Activated naive CD4-positive, alpha-beta T cell treated with anti-CD3 and anti-CD28 coated beads, Interleukin-2, amount 50 U/mL, for 24 hours (primary cell): ENCODE results near the gene KLRF2.

ENCODE experiments used
- H3K27ac Mint-ChIP-seq: one replicate; pipeline ENCODE4 v1.8.0; 2021; ENCODE audit warnings: mild to moderate bottlenecking, mixed read lengths
- H3K27me3 Mint-ChIP-seq: one replicate; pipeline ENCODE4 v1.8.0; 2021; ENCODE audit warnings: mixed read lengths
- H3K36me3 Mint-ChIP-seq: one replicate; pipeline ENCODE4 v1.8.0; 2021; ENCODE audit warnings: mixed read lengths
- H3K4me1 Mint-ChIP-seq: one replicate; pipeline ENCODE4 v1.8.0; 2021; ENCODE audit warnings: mixed read lengths
- H3K4me3 Mint-ChIP-seq: one replicate; pipeline ENCODE4 v1.8.0; 2021; ENCODE audit warnings: mild to moderate bottlenecking, mixed read lengths
- H3K9me3 Mint-ChIP-seq: one replicate; pipeline ENCODE4 v1.8.0; 2021; ENCODE audit warnings: mixed read lengths

Gene KLRF2

DNA sequence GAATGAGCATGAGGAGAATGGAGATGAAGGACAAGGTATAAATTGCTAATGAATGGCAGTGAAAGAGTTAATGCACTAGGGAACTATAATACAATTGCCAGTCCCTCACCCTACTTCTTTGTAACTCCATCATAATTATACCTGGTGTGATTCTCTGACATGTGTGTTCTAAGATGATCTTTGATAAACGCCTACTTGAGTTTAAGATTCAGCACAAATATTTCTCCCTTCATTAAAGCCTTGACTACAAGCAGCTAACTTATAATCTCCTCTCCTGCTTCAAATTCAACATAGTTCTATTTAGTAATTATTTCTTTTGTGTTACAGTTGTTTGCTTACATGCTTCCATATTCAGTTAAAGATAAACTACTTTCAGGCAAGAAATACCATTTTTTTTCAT lies 60.5 kb downstream of the KLRF2 start:
- H3K27ac Mint-ChIP-seq: no peak overlapping the region
- no peaks in the 10 kb centered on the region for H3K27me3 Mint-ChIP-seq
- no peak overlapping the region for H3K4me3 Mint-ChIP-seq
- no peaks in the 10 kb centered on the region for H3K36me3 Mint-ChIP-seq
- H3K9me3 Mint-ChIP-seq: no peaks in the 10 kb centered on the region
- H3K4me1 Mint-ChIP-seq: peaks cover 27% of the 10 kb centered on the region

DNA sequence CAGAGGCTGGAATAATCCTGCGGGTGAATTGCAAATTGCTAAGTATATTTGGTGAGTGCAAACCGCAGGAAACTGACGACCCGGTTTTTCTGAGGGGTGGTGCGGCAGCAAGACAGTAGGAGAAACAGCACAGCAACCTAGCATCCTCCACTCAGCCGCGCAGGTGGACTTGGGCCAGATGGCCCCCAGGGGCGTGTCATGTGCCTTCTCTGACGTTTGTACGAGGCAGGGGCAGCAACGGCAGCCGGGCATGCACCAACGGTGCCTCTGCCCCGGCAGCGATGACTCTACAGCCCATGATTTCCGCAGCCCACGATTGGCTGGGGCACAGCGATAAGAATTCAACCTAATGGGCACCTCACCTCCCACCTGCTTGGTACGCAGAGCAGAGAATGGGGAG lies 62.0 kb downstream of the KLRF2 start:
- H3K27ac Mint-ChIP-seq: no peak overlapping the region
- no peaks in the 10 kb centered on the region for H3K9me3 Mint-ChIP-seq
- H3K4me1 Mint-ChIP-seq: peaks cover 34% of the 10 kb centered on the region

DNA sequence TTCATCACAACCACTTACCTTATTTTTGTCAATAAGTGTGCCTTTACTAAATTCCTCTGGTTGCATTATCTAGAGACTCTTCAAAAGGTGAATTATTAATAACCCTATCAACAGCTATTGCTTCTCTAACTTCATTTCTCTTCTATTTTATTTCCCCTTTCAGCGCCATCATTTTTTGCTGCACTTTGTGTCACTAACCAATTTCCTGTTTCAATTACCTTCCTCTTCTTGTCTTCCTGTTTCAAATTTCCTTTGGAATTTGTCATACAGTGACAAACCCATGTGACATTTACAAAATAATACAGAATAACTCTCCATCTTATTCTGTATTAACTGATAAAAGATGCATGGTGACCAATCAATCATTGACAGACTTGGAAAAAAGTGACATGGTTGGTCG lies 63.1 kb downstream of the KLRF2 start:
- Mint-ChIP-seq H3K4me1 (peaks cover 45% of the 10 kb centered on the region), H3K4me3 (peak overlapping the region; percentile 45), H3K27ac (peak overlapping the region; percentile 15), H3K36me3 (no peaks in the 10 kb centered on the region), H3K27me3 (no peaks in the 10 kb centered on the region), H3K9me3 (no peaks in the 10 kb centered on the region)

More for the DNA sequence above, 62.0 kb downstream of the KLRF2 start:
- Mint-ChIP-seq H3K27me3 (no peaks in the 10 kb centered on the region), H3K4me3 (peak overlapping the region; percentile 73), H3K36me3 (no peaks in the 10 kb centered on the region)
